HG03457 (cell line): ENCODE measurements around the gene KRT27.
"Not testable (repeated sequence)": the region's sequence is repeated elsewhere in the genome, so short reads cannot be mapped to it uniquely, and the experiment has no call there.

Experiments used
- ATAC-seq: cut with Tn5 transposase; IDR thresholded peaks from one replicate; pipeline ENCODE4 v1.9.1; 2021; ENCODE audit warnings: moderate number of reproducible peaks; ENCODE audit not compliant: unreplicated experiment

KRT27 gene, protein sequence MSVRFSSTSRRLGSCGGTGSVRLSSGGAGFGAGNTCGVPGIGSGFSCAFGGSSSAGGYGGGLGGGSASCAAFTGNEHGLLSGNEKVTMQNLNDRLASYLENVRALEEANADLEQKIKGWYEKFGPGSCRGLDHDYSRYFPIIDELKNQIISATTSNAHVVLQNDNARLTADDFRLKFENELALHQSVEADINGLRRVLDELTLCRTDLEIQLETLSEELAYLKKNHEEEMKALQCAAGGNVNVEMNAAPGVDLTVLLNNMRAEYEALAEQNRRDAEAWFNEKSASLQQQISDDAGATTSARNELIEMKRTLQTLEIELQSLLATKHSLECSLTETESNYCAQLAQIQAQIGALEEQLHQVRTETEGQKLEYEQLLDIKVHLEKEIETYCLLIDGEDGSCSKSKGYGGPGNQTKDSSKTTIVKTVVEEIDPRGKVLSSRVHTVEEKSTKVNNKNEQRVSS

DNA sequence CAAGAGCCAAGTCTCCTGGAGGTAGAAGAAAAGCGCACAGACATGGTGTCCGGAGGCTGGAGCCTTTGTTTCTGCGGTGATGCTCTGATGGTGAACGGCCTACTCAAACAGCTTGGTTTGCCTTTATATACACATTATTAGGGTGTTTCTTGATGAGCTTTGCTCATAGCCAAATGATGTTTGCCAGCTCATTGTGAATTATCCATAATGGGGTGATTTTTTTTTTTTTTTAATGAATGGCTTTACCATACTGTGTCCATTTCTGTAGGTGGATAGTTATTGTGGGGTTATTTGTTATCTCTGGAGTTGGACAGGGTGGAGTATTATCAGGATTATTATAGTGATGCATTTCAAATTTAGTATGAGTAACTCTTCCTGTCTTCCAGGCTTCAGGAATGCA is at the start of gene KRT27:
Gene KRT27, minus strand, starts transcription at position 101 of the 400 bp plus-strand sequence. Its CDS starts 57 bp downstream, at position 44.
- no peak for ATAC-seq

DNA sequence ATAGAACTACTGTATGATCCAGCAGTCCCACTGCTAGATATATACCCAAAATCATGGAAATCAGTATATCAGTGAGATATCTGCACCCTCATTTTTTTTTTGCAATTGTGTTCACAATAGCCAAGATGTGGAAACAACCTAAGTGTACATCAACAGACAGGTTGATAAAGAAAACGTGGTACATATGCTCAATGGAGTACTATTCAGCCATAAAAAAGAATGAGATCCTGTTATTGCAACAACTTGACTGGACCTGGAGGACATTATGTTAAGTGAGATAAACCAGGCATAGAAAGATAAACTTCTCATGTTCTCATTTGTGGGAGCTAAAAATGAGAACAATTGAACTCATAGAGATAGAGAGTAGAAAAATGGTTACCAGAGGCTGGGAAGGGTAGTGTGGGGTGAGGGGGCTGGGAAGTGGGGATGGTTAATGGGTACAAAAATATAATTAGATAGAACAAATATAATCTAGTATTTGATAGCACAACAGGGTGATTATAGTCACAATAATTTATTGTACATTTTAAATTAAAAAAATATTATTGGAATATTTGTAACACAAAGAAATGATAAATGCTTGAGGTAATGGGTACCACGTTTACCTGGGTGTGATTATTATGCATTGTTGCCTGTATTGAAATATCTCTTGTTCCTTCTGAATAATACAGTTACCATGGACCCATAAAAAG is 47.9 kb upstream of the KRT27 start:
- no peak for ATAC-seq

DNA sequence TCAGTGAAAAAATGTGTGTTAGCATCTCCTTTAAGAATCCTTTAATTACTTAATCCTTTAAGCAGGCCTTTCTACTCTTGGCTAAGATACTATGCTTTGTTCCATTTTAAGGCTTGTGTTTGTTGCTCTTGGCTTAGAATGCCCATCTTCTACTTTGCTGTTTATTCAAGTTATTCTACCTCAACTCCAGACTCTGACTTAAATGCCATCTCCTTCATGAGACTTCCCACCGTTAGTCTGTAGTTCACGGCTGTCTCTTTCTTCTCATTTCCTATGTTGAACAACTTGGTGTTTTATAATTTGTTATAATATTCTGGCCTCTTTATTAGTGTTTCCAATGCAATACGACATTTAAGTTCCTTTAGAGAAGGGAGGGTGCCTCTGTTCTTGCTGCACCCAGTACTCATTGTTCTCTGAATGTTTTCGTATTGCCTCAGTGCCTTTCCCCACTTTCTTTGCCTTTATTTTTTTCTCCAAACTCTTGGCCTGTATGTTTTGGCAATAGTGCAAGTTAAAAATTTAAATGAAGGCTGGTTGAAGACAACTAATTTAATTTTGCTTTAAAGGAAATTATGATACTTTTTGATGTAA is 46.2 kb upstream of the KRT27 start:
- ATAC-seq: no peak

DNA sequence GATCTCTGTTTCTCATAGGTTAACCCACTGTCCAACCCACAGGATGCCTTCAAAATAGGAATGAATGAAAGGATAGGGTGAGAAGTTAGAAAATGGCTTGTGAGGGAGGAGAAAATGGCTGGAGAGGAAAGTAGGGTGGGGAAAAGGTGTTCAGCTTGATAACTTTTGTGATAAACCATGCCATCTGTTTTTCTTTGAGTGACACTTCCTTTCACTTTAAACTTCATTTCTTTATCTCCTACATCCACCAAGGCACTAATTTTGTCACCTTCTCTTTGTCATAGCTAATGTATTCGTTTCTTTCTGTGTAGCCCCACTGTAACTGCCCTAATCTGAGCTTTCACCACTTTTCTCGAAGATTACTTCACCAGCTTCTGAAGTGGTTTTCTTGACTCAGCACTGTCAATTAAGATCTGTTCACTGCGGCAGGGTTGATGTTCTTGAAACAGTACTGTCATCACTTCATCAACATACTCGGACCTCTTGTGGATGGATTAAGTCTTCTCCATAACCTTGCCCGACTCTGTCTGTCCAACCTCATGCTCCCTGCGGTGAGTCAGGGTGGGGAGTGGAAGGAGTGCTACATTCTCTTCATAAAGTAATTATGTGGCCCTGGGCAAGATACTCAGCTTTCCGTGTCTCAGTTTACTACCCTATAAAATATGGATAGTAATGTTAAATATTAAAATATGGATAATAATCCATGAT is 45.5 kb upstream of the KRT27 start:
- ATAC-seq: no peak

DNA sequence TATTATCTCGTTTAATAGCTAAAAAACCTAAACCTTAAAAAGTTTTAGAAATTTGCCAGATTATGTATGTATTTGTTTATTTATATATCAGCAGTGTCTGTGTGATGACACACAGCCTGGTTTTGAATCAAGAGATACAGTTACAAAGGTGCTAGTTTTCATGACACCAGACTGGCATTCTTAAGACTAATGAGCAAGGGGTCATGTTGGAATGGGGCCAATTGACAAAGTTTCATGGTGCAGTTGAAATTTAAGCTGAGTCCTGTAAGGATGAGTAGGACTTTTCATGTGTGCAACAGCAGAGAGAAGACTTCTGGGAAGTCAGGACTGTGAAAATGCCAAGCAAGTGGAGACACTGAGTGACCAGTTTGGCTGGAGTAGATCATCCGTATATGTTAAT is 43.2 kb upstream of the KRT27 start:
- no peak for ATAC-seq

DNA sequence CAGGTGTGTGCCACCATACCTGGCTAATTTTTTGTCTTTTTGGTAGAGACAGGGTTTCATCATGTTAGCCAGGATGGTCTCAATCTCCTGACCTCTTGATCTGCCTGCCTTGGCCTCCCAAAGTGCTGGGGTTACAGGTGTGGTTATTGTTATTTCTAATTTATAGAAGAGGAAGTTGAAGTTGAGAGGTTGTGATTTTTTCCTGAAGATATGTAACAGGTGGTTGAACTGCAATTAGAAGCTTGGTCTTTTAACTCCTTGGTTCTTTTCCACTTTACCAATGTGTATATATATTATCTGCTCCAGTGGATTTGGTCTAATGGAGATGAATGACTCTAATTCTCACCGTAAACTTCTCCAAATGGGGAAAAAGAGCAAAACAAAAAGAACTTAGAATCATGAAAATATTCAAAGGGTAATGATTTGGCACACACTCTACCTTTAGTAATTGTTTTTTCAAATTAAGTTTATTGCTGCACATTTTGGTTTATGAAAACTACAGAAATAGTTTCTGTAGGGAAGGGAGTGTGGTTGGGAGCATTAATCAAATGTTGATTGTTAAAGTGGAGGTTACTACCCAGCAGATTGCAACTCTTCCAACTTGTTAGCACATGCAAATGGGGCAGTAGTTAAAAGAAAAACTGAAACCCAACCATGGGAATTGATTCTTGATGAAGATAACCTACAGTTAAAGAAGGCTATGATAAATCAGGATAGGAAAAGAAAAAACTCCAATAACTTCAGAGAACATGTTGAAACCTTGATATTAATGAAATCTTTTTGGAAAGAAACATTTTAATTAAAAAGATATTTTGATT is 41.9 kb upstream of the KRT27 start:
- ATAC-seq: no peak

DNA sequence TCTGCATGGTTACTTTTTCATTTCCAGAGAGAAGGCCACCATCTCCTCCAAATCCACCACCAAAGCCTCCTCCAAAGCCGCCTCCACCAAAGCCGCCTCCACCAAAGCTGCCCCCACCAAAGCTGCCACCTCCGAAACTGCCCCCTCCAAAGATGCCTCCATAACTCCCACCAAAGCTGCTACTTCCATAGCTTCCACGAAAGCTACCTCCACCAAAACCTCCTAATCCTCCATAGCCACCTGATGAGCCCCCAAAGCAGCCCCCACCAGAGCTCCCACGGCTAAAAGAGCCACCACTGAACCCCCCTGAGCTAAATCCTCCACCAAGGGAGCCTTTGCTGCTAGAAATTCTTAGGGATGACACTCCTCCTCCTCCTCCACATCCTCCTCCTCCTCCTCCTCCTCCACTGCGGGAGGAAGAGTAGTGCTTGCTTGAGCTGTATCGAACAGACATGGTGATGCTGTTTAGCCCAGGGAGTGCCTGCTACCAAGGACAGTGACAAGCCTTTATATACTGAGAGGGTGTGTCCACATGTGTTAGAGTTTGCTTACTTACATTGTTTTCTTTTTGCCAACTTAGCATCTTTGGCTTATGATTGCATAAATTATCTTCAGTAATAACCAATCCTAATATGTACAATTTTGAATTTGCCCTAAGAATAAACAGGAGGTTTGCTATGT is 39.9 kb upstream of the KRT27 start, which contains the start of gene KRT10:
Gene KRT10, minus strand, starts transcription at position 483 of the 681 bp plus-strand sequence. Its CDS starts 29 bp downstream, at position 454.
- ATAC-seq: no peak

DNA sequence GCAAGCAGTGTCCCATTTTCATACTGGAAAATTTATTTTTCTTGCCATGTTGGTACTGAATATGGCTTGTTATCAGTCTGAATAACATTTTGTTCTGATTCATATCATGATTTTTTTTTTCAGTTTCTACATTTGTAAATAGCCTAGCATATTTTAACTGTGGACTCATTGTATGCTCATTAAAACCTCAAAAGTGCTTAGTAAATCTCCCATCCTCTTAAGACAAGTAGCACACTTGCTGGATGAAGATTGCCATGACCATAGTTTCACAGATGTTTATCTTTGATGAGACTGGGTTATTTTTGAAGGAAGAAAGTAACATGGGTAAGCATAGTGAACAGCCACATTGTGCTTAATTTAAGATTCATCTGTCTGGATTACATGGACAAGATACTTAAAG is 39.2 kb upstream of the KRT27 start:
- ATAC-seq: no peak

DNA sequence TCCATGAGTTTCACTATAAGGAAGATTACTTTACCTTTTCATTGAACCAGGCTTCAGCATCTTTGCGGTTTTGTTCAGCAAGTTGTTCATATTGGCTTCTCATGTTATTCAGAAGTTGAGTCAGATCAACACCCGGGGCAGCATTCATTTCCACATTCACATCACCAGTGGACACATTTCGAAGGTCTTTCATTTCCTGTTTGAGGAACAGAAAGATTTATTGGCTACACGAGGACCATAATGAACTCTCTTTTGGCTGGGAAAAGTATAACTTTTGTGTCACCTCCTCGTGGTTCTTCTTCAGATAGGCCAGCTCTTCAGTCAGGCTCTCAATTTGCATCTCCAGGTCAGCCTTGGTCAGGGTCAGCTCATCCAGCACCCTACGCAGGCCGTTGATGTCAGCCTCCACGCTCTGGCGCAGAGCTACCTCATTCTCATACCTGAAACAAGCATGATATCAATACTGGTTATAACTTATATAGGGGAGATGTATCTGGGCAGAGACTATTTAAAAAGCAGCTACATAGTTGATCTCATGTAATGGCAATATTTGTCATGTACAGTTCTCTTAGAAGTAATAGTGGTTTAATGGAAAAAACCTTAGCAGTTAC is 38.0 kb upstream of the KRT27 start:
- no peak for ATAC-seq

DNA sequence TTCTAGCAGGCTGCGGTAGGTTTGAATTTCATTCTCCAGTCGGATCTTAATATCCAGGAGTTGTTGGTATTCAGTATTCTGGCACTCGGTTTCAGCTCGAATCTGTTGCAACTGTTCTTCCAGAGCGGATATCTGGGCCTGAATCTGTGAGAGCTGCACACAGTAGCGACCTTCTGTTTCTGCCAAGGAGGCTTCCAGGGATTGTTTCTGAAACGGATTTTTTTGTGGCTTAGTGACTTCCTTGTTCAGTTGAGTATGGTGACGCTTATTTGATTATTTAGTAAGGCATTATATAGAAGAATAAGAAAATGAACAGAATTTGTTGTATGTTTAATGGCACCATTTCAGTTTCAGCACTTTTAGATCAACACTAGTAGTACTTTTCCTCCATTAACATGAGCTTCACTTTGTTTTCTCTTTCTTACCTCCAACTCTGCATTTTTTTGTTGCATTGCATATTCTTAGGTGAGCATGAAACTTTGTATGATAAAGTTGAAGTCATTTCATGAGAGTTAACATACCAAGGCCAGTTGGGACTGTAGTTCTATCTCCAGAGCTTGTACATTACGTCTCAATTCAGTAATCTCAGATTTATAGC is 37.3 kb upstream of the KRT27 start:
- no peak for ATAC-seq

DNA sequence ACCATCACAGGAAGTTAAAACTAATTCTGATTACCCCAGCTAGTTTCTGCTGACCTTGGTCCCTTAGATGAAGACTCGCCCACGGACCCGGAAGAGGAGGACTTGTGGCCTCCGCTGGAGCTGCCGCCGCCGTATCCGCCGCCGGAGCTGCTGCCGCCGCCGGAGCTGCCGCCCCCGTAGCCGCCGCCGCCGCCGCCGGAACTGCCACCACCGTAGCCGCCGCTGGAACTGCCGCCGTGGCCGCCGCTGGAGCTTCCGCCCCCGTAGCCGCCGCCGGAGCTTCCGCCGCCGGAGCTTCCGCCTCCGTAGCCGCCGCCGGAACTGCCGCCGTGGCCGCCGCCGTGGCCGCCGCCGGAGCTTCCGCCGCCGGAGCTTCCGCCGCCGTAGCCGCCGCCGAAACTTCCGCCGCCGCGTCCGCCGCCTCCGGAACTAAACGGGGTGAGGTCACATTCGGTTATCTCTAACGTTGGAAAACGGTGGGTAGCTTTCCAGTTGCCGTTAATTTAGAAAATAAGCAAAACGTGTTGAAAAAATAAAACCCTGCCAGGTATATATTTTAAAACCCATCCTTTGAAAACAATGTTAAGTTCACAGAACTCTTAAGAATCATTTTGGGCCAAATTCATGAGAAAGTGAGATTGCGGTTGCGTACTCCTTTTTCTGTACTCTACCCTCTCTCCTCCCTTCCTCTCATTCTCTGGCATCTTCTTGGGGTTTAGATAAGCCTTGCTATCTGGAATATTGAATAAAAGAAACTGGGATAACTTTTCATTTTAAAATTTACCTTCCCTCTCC is 36.6 kb upstream of the KRT27 start:
- no peak for ATAC-seq

DNA sequence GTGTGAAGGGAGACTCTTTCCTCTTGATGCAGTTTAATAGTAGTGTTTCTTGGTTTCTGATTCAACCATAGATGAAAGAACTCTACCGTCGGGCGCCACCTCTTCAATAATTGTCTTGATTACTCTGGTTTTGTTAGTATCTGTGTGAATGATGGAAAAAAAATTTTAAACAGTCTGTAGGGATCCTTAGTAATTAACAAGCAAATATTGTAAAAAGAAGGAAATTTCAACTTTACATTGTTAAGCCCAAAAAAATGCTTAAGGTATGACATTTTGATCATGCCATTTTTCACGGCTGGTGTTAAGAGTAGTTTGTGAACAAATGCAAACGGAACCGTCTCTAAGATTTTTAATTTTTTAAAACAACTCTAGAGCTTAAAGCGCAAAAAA is 36.0 kb upstream of the KRT27 start:
- ATAC-seq: no peak

DNA sequence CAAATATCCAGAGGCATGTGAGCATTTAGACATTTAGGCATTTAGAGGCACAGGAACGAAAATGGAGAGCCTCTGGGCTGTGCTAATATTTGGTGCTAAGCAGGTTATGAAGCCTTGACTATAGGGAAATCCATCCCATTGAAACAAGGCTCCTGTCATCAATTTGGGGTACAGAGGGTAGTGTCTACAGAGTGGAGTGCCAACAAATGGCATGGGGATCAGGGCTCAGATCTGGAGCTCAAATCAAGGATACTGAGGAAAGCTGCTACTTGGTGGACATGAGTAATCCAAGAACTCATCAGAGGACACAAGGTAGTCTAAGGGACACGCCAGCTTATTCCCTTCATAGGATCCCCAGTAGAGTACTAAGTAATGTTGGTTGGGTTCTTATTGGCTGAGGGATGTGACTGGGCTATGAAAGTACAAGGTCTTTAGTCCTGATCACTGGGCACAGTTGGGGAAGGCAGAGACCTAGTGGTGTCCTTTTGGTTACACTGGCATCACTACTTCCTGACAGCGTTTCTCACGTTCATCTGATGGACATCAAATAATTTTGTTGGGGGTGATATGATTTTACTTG is 34.8 kb upstream of the KRT27 start:
- ATAC-seq: no peak

DNA sequence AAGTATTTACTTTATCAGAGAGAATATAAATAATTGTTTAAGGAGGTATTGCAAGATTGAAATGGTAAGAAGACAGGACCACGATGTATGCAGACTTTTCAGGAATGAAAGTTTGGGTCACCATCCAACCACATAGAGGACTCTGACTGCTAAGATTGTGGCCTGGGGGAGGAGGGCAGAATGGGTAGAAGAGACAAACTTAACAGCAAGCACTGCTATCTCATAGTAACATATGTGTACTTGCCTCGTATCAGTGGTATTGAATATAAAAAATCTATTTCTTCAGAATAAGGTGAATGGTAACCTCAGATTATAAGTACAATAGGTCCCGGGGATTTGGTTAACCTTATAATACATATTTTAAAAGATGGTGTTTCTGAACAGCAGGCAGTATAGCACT is 34.2 kb upstream of the KRT27 start:
- ATAC-seq: no peak

DNA sequence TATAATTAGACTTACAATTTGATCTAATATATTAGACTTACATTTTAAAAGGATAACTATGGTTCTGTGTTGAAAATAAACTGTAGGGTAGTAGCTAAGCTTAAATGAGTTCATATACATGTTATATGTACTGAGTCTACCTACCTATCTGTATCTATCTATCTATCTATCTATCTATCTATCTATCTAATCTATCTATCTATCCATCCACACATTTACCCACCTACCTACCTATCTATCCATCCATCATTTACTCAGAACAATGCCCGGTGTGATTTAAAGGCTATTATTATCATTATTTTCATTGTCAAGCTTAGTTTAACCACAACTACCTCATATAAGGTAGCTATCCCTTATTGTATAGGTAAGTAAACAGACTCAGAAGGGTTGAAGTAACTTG is 33.0 kb upstream of the KRT27 start:
- ATAC-seq: no peak

DNA sequence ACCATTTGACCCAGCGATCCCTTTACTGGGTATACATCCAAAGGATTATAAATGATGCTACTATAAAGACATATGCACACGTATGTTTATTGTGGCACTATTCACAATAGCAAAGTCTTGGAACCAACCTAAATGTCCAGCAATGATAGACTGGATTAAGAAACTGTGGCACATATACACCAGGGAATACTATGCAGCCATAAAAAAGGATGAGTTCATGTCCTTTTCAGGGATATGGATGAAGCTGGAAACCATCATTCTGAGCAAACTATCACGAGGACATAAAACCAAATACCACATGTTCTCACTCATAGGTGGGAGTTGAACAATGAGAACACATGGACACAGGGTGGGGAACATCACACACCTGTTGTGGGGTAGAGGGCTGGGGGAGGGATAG is 32.3 kb upstream of the KRT27 start:
- not testable (repeated sequence) for ATAC-seq

DNA sequence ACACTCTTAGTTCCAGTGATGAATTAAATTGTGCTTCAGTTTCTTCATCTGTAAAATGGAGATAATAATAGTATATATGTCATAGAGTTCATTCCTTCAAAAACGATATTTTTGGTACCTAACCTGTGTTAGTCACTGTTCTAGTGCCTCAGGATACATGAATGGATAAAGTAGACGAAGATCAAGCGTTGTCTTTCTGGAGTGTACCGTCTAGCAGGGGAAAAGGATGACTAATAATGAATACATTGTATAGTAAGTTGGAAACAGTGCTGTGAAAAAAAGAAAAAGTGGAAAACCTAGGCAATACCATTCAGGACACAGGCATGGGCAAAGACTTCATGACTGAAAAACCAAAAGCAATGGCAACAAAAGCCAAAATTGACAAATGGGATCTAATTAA is 31.5 kb upstream of the KRT27 start:
- no peak for ATAC-seq

DNA sequence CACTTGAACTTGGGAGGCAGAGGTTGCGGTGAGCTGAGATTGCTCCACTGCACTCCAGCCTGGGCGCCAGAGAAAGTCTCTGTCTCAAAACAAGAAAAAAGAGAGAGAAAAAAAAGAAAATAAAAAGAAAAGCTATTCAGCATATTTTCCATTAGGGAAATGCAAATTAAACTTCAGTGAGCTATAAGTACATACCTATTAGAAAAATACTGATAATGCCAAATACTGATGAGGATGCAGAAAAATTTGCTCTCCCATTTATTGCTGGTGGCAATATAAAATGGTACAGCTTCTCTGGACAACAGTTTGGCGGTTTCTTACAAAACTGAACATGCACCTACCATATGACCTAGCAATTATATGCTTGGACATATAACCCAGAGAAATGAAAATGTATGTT is 30.3 kb upstream of the KRT27 start:
- no peak for ATAC-seq
